HG03064 (cell line): ENCODE measurements around the gene ARAP1.

ENCODE experiments used
- ATAC-seq: cut with Tn5 transposase; IDR thresholded peaks from one replicate; pipeline ENCODE4 v1.9.1; 2021; ENCODE audit warnings: low read depth; ENCODE audit not compliant: unreplicated experiment

The ARAP1 gene

DNA sequence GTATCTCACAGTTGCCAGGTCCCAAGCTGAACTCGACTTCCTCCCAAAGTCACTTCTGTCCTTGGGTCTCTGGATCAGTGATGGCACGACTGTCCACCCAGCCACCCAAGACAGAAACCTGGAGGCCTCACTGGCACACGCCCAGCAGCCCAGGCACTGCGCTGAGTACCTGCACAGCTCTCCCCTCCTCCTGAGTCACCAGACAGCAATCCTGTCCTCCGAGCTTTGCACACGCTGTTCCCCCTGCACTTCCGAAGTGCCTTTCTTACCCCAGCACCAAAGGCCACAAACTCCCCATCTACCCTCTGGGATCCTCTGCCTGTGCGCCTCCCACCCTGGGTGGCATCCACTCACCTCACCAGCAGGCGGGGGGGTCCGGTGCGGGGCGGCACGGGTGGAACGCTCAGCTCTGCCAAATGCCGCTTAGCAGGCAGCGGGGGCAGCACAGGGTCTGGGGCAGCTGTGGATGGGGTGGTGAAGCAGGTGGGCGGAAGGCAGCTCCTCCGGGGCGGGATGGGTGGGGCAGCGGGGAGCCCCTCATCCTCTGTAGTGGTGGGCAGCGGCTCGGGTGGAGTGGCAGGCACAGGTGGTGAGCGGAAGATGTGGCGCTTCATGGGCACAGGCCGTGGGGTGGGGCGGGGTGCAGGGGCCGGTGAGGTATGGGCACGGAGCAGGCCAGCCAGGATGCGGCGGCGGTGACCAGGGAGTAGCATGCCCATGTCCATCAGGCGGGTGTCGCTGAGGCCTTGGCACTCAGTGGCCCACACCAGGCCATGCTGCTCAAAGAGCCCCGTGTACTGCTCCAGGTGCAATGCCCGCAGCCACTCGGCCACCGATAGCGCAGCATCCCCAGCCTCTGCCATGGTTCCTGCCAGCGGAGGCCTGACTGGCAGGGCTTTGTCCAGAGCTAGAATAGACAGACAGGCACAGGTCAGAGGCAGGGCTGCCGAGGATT is 25.7 kb downstream of the ARAP1 start:
- ATAC-seq: no peak

DNA sequence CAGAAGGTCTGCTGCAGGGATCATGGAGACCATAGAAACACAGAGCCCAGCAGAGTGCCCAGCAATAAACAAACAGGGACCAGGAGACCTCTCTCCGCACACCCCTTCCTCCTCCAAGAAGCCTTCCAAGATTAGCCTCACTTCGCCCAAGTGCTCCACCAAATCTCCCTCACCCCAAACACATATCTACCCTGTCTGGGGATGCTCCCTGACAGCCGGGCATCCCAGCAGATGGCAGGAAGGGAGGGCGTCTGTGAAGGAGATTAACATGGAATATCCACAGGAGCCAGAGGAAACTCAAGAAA is 26.5 kb downstream of the ARAP1 start:
- no peak for ATAC-seq

DNA sequence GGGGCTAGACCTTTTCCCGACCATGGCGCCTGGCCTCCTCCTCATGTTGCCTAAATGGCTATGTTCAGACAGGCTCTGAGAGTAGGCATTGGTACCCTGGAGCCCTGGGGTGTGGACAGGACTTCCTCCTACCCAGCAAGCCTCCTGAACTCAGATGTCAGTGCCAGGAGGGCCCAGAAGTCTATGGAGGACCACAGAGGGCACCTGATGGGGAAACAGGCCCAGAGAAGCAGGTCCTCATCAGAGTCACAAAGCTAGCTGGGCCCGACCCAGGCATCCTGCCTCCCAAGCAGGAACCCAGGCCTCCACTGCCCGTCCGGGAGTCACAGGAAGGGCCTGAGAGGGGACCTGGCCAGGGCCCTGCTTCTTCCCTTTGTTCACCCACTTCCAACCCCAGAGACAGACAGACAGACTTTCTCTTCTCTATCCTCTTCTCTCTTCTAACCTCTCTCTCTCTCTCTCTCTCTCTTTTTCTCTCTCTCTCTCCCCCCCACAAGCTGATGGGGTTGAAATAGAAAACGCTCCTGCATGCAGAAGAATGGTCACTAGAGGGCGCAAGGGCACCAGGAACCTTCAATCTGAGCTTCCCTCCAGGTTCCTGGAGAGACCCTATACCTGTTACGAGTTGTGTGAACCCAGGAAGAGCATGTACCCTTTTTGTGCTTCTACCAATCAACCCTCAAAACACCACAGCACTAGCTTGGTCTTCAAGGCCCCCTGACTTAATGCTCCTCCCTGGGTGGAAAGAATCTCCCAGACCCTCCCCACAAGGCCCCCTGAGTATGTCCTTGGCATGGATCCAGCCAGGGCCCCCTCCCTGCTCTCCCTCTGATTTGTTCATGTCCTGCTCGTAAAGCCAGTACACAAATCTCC is 27.1 kb downstream of the ARAP1 start:
- no peak for ATAC-seq

DNA sequence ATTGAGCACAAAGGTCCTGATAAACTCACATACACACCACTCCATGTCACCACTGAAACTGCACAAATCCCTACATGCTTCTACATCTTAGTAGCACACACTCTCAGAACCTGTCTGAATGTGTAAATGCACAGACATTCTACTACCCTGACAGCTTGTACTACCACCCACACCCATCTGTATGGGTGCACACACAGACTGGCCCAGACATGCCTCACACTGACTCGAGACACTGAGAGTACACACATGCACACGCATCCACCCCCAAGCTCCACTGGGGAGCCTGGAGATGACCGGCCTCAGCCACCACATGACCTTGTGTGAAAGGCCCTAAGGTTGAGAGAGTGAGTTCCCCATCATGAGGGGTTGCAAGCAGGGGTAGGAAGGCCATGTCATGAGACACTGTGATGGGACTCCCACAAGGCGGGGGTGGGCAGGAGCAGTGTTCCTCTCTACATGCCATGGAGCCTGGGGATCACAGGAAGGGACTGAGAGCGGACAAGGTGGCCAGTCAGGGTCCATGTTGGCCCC is 28.1 kb downstream of the ARAP1 start:
- ATAC-seq: no peak

DNA sequence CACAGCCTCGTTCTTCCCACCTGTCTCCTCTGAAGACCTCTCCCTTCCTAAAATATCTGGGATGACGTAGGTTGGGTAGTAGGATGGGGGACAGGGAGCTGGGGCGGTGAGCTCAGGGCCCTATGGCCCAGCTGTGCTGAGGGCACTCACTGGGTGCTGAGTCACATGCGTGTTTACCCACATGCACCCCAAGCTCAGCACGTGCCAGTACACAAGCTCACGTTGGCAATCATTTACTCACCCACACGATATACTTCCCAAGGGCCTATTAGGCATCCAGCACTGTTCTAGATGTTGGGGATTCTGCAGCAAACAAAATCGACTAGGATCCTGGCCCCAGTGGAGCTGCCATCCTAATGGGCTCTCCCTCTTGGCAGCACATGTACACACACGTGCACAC is 28.7 kb downstream of the ARAP1 start:
- no peak for ATAC-seq

DNA sequence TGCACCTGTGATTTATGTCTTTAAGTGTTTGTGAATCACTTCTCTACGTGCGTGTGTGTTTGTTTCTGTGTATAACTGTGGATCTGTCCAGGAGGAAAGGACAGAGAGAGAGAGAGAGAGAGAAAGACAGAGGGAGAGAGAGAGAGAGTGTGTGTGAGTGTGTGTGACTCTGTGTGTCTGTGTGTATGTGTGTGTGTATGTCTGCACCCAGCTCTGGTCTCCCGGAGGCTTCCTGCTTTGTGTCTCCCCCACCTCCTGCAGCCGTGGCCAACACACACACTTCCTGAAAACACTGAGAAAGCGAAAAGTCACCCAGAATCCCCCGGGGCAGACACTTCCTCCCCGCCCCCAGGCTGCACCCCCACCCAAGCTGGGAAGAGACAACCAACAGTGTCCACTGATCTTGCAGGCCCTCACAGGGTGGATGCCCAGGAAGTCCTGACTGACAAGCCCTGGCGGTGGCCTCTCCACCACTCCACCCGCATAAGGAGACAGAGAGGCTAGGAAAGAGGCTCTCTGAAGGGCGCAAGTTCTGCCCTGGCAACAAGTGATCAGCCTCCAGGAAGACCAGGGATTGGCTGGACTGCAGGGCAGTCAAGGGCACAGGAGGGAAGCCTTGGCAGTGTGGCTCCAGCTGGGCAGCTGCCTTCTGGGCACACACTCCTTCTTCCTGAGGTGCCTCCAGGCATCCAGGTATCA is 30.0 kb downstream of the ARAP1 start:
- peak; percentile 69 for ATAC-seq

DNA sequence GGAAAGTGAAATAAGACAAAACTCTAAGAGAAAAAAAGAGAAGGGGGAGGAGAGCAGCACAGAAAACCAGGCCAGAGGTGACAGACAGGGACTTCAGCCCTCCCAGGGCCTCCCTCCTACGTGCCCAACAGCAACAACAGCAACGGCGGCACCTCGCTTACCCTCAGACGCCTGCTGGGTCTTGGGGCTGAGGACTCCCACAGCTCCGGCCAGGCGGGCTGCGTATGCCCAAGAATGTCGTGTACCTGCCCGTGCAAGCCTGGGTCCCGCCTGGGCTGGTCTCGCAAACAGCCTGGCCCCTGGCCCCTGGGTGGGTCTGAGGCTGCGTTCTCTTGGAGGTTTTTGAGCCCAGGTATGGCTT is 30.5 kb downstream of the ARAP1 start:
- no peak for ATAC-seq

DNA sequence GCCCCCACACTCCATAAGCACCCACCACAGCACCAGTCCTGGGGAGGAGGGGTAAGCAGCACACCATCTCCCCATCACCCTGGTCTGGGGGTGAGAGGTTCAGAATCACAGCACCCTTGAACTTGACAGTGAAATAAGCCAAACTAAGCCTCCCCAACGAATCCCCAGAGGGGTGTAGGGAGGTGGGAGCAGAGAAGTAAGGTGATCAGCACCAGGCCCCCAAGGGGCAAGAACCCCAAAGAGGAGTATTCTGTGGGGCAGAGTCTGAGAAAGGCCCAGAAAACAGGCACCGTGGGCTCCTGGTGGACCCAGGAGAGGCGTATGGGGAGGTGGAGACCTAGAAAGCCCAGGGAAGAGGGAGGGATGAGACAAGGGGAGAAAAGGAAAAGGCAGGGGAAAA is 30.9 kb downstream of the ARAP1 start:
- ATAC-seq: no peak

DNA sequence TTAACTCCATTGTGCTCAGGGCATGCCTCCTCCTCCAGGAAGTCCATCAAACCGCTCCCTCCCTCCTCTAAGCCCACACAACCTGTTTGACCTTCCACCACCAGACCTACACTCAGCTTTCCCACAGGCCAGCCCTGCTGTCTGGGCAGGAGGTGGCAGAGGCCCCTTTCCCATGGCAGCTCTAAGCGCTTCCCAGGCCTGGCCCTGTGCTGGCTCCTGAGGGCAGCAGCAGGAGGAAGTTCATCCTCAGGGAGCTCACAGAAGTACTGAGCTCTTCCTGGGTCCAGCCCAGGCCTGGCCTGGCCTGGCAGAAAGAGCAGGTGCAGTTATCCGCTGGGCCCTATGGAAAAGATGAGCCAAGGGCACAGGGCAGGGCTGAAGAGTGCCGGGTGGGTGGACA is 31.4 kb downstream of the ARAP1 start:
- ATAC-seq: no peak

DNA sequence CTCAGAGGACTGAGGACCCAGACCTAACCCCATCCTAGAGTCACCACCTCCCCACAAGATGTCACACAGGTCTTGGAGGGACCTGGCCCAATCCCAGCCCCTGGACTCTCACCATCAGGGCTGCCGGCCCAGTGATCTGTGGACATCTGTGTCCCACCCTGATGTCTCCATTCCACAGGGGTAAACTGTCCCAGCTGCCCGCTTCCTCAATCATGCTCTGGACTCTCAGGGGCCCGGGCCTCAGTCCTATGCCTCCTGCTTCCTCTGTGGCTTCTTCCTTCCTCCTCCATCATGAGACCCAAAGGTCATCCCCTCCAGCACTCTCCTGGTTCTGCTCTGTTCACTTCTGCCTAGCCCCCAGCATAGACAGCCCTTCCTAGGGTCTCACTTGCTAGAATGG is 32.2 kb downstream of the ARAP1 start:
- no peak for ATAC-seq

DNA sequence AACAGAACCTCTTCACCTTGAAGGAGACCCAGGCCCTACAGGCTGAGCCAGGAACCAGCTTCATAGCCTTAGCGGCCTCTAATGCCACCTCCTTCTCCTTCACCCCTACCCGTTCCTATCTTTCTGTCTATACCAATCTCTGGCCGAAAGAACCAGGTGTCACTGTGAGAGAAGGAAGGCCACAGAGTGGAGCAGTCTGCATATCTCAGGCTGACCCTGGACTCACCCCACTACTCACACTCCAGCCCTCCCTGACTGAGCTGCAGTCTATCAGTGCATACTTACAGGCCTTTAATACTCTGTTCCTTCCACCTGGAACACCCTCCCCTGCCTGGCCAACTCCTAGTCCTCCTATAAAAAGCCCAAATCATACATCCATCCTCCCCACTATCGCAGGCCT is 32.7 kb downstream of the ARAP1 start:
- ATAC-seq: no peak

DNA sequence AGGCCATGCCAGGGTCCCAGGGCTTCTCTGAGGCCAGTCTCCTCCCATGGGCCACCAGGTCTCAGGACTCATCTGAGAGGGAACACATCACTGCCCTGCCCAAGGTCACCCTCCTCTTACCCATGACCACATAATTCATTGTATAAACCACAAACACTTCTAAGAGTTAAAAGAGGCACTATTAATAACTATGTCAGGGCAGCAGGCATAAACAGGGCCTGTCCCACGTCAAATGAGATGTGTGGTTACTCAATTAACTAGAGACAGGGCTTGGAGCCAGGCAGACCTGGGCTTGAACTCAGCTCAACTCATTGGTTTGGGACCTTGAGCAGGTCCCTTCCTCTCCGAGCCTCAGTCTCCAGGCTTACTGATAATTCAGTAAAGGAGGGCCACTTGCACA is 33.1 kb downstream of the ARAP1 start:
- no peak for ATAC-seq

DNA sequence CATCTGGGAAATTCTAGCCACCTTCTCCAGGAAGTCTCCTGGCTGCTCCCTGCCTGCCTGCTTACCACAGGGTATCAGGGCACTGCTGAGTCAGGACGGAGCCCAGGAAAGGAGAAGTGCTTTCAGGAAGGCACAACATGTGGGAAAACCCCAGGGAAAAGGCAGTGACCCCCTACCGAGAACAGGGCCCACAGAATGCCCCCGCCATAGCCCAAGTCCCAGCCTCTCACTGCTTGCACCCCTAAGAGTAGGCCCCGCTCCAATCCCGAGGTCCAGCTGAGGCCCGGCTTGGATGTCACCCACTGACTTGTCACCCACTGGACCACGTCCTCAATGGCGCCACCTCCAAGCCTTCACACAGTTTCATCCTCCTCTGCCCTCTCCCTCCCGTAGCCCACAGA is 34.1 kb downstream of the ARAP1 start:
- no peak for ATAC-seq

DNA sequence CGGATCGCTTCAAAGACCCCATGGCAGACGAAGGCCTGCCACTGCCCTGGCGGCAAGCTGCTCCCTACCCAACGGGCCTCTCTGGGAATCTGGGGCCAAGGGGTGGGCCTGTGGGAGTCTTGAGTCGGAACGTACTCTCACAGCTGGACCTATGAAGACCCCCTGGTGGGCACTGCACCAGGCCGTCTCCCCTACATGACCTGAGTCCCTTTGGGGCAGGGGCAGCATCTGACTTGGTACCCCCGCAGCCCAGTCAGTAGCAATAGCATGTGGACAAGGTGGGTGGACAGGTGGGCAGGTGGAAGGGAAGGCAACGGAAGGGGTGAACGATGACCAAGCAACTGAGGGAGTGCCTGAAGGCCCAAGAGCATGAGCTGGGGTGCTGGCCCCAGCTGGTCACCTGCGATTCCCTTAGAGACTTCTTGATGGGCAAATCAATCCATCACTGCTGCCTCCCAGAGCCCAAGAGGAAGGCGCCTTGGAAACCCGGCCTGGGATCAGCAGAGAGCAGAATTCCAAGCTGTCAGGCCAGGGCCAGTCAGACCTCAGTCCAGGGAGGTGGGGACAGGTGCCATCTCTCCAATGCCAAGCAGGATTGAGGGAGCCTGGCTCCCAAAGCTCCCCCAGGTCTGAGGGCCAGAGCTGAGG is 35.3 kb downstream of the ARAP1 start:
- no peak for ATAC-seq

DNA sequence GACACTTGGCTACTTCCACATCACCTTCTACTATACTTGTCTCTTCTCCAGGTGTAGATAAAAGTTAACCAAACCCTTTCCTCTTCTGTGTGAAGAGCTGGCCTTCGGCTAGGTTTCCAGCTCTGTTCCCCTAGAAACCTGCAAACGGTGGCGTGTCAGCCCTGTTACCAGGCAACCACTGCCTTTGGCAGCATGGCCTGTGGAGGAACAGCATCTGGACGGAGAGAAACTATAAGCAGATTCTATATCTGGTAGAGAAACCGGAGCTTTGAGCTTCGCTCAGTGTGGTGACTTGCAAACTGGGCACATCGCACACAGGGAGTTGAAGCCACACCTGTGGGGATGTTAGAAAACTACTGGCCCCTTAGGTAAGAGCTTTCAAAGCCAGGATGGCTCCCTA is 35.9 kb downstream of the ARAP1 start:
- no peak for ATAC-seq

DNA sequence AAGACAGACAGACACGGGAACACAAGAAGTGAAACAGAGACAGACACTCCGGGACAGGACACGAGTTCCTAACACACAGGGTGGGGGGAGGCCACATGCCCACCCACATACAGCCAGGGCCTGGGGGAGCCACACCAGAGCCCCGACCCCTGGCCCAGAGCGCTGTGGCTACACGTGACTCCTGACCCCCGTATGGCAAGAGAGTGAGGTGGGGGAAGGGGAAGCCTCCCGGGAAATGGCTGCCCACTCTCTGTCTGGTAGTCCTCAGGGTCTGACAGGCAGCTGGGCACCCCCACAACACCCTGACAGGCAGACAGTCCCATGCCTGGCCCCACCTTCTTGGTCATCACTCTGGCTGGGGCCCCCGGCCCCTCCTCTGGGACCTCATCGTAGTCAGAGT is 39.4 kb downstream of the ARAP1 start:
- ATAC-seq: no peak

DNA sequence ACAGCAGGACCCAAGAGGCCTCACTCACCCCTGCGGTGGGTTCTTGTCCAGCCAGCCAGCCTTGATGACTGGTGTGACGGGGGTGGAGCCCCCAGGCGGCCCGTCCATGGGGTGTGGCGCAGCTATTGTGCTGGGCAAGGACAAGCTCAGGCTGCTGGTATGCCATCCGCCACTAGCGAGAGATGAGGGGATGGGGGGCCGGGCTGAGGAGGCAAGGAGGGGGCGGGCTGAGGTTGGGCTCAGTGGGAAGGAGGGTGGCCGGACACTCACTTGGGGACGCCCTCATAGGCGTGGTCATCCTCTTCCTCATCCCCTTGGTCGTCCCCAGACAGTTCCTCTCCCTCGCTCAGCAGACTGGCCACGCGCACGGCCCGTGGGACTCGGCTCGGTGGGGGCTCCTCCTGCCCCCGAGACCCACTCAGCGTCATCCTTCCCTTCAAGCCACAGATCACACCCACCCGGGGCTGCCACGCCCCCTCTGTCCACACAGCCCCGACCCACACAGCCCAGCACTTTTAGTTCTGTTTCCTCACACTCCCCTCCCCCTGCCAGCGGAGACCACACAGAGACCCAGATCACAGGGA is 39.9 kb downstream of the ARAP1 start:
- ATAC-seq: no peak

DNA sequence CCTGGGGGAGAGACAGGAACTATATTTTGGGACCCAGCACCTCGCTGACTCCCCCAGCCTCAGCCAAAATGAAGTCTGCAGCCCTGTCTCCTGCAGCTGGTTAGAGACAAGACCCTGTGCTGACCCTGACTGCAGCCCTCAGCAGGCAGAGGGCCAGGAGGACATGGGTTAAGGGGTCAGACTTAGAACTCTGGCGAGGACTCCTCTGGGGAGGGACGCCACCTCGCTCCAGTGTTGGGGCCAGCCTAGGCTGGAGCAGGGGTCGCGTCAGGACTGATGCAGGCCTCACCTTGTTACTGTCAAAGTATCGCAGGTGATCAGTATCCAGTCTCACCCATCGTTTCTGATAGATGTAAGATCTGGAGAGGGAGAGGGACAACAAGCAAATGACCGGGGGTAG is 41.1 kb downstream of the ARAP1 start:
- no peak for ATAC-seq

DNA sequence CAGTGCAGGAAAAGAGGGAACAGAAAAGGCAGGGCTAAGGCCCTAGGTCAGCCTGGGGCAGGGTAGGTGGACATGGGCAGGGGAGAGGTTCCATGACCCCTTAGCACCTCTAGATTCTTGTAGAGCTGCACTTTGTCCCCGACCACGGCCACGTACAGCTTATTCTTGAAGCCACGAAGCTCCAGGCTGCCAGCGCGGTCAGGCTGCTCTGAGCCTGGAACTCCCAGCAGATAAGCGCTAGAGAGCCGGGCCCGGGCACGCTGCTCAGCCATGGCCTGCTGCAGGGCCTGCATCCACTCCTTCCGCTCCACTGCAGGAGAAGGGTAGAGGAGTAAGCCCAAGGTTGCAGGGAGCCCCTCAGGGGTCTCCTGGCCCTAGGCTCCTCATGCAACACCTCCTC is 41.9 kb downstream of the ARAP1 start:
- ATAC-seq: no peak
